ENCODE data around the gene EEFSEC. TPM values are rescaled to one million over a fixed set of nuclear protein-coding genes. Genes with fewer than 3 reads are reported as not detected.

Gene EEFSEC
- total RNA-seq, 1 experiment from 2014 or later = 9.5 TPM

GRCh38 chr3:128366652-128367051 is 213.4 kb downstream of the EEFSEC start:
- H3K79me1 ChIP-seq (ENCODE audit: insufficient read depth, low read depth, low read length, poor library complexity, severe bottlenecking) = no peaks in the 10 kb centered on the region
- TF ChIP-seq CTCF (conservative IDR thresholded peaks at IDR 0.05) = no peak
- no peak overlapping the region for H3T11ph ChIP-seq (ENCODE audit: low read length)
- no peak overlapping the region for H2BK15ac ChIP-seq (ENCODE audit: low read depth, low read length)
- Mint-ChIP-seq H3K36me3 (ENCODE audit: insufficient read depth in 1 of 3, low read depth in 3 of 3) (peaks cover 0 to 2% (median 0%) of the 10 kb centered on the region in 3 experiments; a peak in 1 of 7 replicates), H3K9me3 (no peaks in the 10 kb centered on the region), H3K4me3 (no peak overlapping the region), H3K27ac (peak overlapping the region in 2 of 3 experiments; percentile 4 to 32; a peak in 2 of 7 replicates), H3K27me3 (ENCODE audit: low read depth) (no peaks in the 10 kb centered on the region), H3K4me1 (peaks cover 10 to 16% of the 10 kb centered on the region in 2 experiments)
- H3K79me2 ChIP-seq (ENCODE audit: insufficient read depth, low read length) = no peaks in the 10 kb centered on the region
- no peak overlapping the region for H3K18ac ChIP-seq (ENCODE audit: insufficient read length, low read depth, low read length)
- no peak overlapping the region for H4K8ac ChIP-seq (replicated peaks; ENCODE audit: insufficient read length, low read depth, low read length)
- no CpG with 5 or more reads among the region's 5 CpGs for WGBS (ENCODE audit: extremely low coverage, insufficient read length, low lambda C conversion rate)
- H2BK20ac ChIP-seq (ENCODE audit: low read depth, low read length, poor library complexity, severe bottlenecking) = no peak overlapping the region
- H4K5ac ChIP-seq (ENCODE audit: insufficient read length, low read depth, low read length) = no peak overlapping the region
- no peak overlapping the region for H2AK5ac ChIP-seq (ENCODE audit: insufficient read length, low read length)
- H3K4me1 ChIP-seq (ENCODE audit: insufficient read depth, low read length) = no peaks in the 10 kb centered on the region; the same call in 1 of the 2 replicates
- H2BK5ac ChIP-seq (ENCODE audit: insufficient read length, low read length) = no peak overlapping the region
- H2AFZ ChIP-seq (ENCODE audit: low read length) = no peak overlapping the region
- H3K9ac ChIP-seq (ENCODE audit: extremely low read depth, insufficient read length, low read length) = no peak overlapping the region
- no peak overlapping the region for H3K27ac ChIP-seq (ENCODE audit: insufficient read length, low read depth, low read length)
- no peak for DNase-seq
- no peak overlapping the region for H3K56ac ChIP-seq (ENCODE audit: insufficient read length, low read depth, low read length)
- H2BK120ac ChIP-seq (ENCODE audit: low read depth, low read length, poor library complexity, severe bottlenecking) = no peak overlapping the region
- no peak overlapping the region for H3K4me2 ChIP-seq (ENCODE audit: insufficient read depth, insufficient read length, low read length)
- no peaks in the 10 kb centered on the region for H4K20me1 ChIP-seq (ENCODE audit: control insufficient read depth, insufficient read depth, insufficient read length)
- H3K14ac ChIP-seq (ENCODE audit: insufficient read depth, low read length) = no peak overlapping the region
- H3K4ac ChIP-seq (ENCODE audit: low read depth, low read length) = no peak overlapping the region
- H3K27me3 ChIP-seq (ENCODE audit: insufficient read depth, low read length) = no peaks in the 10 kb centered on the region
- H2BK12ac ChIP-seq (ENCODE audit: insufficient read length, low read depth, low read length) = no peak overlapping the region
- no peaks in the 10 kb centered on the region for H3K9me3 ChIP-seq (ENCODE audit: control insufficient read depth, low read depth, low read length)
- no peaks in the 10 kb centered on the region for H3K23me2 ChIP-seq (ENCODE audit: insufficient read length, low read depth, low read length, poor library complexity, severe bottlenecking)
- no peak overlapping the region for H4K91ac ChIP-seq (ENCODE audit: insufficient read length, low read depth, low read length)
- H3K23ac ChIP-seq (ENCODE audit: insufficient read length, low read depth, low read length) = no peak overlapping the region
